T-helper 22 cell (primary cell): ENCODE data around the gene MED26.
"Not testable (repeated sequence)": the region's sequence is repeated elsewhere in the genome, so short reads cannot be mapped to it uniquely, and the experiment has no call there.

Experiments used
- DNase-seq: peaks from one replicate; pipeline ENCODE4 v3.0.0-alpha.2; 2020; ENCODE audit warnings: low read depth

The MED26 gene

DNA sequence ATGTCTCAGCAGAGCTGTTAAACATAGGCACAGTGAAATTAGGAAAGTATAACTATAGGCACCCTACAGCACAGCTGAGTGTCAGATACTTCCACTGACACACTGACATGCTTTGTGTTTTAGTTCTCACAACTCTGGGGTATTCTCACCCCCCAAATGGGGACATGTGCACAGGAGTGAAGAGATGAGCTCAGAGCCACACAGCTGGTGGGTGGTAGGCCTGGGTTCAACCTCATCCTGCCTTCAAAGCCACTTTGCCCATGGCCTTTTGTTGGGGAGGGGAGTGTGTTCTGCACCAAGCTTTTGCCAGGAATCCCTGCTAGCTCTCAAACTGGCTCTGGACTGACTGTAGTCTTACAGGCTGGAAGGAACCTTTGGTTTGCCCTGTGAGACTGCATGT is 54.1 kb downstream of the MED26 start:
- no peak for DNase-seq

DNA sequence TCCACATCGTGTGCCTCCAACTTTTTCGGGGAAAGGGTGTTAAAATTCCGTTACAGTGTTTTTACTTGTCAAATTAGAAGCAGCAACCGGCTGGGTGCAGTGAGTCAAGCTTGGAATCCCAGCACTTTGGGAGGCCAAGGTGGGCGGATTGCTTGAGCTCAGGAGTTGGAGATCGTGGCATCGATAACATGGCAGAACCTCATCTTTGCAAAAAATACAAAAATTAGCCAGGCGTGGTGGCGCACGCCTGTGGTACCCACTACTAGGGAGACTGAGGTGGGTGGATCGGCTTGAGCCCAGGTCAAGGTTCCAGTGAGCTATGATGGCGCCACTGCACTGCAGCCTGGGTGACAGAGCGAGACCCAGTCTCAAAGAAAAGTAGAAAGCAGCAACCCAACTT is 54.7 kb downstream of the MED26 start:
- DNase-seq, result no peak

DNA sequence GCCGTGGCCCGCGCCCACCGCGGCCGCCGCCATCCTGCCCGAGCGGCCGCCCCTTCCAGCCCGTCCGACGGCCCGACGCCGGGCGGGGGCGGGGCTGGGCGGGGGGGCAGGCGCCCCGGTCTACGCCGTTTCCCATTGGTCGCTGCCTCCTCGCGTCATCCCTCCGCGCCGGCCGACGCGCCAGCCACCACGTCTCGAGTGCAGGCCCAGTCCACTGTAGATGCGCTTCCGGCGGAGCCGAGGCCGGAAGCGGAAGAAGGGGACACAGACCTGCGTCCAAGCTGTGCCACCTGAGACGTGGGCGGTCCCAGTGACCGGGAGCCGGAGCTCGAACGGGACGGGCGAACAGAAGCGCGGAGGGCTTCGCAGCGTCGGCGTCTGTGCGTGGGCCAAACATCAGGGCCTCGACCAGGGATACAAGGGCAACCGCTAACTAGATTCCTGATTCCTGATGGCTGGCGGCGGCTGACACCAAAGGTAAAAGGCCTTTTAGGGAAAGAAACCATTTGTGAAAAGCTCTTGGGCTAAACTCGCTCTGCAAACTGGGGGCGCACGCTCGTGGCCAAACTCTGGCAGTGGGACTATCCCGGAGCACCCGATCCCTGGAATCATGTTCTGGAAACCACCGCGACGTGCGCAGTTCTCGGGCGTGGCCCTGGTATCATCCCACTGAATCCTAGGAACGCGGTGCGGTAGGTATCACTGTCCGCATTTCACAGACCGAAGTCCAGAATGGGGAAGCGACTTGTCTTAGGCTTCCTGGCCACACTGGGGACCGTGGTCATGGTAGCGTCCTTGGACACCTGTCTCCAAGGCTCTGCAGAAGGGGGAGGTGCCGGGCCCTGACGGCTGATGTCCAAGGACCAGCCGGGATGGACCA is 55.4 kb downstream of the MED26 start, which contains the start of gene SLC35E1:
Gene SLC35E1, minus strand, starts transcription at position 84 of the 880 bp plus-strand sequence. Its CDS starts 51 bp downstream, at position 33.
- peak; percentile 84 for DNase-seq

DNA sequence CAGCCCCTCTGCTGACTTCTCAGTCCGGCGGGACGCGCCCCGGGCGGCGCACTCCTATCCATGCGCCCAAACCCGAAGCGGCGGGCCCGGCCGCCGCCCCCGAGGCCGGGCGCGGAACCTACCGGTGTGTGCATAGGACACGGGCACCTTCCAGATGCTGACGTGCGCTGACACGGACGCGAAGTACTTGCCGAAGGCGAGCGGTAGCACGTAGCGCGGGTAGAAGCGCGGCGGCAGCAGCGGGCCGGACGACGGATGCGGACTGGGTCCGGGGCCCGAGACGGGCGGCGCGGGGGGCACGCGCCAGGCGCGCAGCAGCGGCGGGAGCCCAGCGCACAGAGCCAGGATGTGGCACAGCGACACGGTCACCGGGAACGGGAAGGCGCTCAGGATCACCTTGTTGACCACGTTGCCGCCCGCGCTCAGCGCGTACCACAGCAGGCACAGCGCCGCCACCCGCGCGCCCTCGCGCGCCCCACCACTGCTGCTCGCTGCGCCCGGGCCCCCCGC is 56.1 kb downstream of the MED26 start:
- DNase-seq, result peak; percentile 30

DNA sequence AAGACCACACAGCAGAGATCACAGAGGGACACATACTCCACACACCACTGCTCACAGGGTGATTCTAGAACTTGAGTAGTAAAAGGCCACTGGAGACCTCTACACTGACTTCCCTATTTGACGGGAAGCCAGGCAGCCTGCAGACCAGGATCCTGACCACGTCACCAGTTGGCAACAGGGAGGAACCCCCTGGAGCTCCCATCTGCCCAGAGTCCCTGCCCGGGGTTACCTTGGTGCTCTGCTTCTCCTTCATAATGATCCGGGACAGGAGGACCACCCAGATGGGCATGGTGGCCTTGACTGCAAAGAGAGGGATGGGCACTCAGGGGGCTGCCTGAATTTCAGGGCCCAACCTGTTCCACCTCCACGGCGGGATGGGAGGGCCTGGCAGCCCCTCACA is 56.7 kb downstream of the MED26 start:
- DNase-seq, result no peak

DNA sequence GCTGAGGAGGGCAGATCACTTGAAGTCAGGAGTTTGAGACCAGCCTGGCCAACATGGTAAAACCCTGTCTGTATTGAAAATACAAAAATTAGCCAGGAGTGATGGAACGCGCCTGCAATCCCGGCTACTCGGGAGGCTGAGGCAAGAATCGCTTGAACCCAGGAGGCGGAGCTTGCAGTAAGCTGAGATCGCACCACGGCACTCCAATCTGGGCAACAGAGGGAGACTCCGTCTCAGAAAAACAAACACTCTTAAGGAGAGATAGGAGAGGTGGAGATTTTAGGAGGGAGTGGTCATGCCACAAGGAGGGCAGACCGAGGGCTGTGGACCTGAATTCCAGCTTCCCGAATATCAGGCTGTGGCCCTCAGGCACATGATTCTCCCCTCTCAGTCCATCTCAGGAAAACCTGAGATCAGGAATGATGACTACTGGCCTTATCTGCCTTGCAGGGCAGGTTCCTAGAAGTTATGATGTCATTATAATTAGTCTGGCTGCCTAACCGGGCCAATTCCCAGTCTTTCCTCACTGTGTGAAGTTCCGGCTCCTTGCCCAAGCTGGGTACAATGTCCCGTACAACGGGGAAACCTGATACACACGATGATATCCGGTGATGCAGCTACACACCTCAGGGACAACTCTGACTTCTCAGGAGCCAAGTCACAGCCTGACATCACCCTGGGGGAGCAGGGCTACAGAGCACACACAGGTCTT is 58.2 kb downstream of the MED26 start:
- no peak for DNase-seq

DNA sequence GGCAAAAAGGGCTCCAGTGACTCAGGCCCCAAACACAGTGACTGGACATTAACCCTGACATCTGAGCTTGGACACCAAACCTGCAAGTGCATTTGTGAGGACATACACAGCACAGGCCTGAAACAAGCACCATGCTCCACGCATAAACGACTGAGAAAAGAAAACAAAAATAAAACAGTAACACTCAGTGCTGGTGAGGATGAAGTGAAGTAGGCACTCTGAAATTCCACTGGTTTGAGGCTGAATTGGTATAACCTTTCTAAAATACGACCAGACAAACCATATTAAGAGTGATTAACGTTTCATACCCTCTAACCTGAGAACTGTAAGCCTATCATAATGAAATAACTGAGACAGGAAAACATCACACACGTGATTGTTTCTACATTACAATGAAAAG is 61.3 kb downstream of the MED26 start:
- no peak for DNase-seq

DNA sequence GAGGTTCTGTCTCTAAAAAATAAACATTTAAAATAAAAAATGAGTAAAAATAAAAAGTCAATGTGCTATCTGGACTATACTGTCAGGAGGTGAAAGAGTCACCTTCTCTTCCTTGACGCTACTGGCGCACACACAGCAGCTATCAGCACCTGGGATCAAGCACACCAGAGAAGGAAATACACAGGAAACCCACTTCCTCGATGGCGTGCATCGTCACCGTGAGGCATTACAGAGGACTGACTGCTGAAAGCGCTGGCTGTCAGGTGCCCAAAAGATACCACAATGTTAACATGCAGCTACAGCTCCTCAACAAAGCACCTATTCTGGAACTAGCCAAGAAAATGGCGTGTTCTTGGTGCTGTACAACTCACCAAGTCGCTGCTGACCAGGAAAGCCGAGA is 61.8 kb downstream of the MED26 start:
- peak; percentile 88 for DNase-seq

DNA sequence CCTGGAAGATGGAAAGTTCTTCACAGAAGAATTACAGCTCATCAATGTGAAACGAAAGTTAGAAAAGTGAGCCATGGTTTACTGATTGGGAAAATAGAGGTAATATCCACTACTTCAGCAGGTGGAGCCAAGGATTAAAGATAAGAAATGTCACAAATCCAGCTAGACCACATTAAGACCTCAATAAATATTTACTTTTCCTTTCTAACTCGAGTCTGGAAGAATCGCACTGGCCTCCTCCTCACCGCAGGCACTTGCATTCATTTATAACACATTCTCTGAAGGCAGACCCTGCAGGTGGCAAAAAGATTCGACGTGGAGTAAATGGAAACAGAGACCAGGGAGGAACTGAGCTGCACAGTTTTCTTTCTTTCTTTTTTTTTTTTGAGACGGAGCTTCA is 63.2 kb downstream of the MED26 start:
- DNase-seq, result no peak

DNA sequence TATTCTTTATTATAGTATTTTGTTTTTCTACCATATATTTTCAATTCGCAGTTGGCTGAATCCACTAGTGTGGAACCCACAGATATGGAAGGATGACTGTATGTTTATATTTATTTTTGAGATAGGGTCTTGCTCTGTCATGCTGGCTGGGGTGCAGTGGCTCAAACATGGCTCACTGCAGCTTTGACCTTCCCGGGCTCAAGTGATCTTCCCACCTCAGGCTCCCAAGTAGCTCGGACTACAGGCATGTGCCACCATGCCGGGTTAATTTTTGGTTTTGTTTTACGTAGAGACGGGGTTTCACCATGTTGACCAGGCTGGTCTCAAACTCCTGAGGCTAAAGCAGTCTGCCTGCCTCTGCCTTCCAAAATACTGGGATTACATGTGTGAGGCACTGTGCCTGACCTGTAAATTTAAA is 65.4 kb downstream of the MED26 start:
- DNase-seq, result no peak

DNA sequence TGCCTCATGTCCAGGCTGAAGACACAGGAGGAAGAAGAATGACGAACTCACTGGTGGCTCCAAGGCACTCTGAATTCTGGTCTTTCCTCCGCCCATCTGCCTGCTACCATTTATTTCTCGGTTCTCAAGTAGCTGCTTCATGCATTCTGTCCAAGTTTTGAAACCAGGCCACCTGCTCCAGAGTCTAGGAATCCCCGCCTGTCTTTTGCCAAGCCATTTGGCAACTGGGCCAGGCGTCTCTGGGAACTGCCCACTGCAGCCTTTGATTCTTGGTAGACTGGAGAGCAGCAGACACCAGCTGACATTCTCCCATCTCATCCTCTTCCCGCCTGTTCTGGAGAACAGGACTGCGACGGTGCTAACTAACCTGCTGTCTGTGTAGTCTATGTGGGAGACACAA is 66.6 kb downstream of the MED26 start:
- DNase-seq, result no peak

DNA sequence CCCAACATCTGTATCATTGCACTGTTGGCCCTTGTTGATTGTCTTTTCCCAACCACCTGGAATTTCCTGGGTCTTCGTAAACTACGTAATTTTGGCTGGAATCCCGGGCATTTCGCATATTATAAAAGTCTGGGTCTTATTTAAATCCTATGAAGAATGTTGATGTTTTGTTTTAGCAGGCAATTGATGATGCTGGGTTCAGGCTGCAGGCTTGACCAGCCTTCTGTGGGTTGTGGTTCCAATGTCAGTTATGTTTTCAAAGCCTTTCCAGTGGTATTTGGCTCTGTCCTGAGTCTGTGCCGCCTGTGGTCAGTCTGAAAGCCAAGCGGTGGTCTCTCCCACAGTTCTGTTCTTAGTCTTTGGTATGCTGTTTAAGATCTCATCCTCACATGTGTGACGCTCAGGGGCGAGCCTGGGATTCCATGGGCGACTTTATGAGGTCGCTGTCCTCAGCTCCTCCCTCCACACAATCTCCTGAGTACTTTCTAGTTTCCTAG is 68.2 kb downstream of the MED26 start:
- DNase-seq, result no peak

DNA sequence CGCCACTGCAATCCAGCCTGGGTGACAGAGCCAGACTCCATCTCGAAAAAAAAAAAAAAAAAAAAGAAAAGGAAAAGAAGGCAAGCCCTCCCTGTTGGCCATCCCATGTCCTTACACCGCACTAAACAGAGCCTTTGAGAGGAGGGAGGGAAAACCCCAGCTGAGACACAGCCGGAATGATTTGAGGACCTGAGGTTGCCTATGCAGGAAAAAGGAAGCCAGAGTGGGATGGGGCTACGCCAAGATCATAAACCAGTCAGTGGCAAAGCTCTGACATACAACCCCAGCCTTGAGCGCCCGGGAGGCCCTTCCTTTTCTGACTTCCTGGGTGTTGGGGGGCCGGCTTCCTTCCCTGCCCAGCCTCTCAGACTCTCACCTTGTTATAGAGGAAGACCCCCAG is 73.2 kb downstream of the MED26 start:
- DNase-seq, result no peak

DNA sequence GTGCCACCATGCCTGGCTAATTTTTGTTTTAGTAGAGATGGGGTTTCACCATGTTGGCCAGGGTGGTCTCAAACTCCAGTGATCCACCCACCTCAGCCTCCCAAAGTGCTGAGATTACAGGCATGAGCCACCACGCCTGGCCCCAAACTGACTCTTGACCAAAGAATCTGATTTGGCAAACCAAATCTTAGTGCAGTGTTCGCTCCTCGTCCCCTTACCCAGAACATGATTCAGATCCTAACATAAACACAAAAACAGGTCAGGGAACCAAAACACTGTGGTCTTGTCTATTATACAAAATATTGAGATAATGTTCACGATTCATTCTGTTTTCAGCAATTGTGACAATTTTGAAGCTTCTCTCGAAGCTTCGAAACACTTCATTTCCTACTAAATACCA is 76.1 kb downstream of the MED26 start:
- DNase-seq, result not testable (repeated sequence)

DNA sequence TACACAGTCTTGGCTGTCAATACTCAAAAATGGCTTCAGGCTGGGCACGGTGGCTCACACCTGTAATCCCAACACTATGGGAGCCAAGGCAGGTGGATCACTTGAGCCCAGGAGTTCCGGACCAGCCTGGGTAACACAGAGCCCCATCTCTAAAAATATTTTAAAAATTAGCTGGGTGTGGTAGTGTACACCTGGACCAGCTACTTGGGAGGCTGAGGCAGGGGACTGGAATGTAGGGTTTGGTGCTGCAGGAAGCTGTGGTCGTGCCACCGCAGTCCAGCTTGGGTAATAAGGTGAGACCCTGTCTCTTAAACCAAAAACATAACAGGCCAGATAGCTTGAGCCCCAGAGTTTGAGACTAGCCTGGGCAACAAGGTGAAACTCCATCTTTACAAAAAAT is 79.0 kb downstream of the MED26 start:
- DNase-seq, result no peak

DNA sequence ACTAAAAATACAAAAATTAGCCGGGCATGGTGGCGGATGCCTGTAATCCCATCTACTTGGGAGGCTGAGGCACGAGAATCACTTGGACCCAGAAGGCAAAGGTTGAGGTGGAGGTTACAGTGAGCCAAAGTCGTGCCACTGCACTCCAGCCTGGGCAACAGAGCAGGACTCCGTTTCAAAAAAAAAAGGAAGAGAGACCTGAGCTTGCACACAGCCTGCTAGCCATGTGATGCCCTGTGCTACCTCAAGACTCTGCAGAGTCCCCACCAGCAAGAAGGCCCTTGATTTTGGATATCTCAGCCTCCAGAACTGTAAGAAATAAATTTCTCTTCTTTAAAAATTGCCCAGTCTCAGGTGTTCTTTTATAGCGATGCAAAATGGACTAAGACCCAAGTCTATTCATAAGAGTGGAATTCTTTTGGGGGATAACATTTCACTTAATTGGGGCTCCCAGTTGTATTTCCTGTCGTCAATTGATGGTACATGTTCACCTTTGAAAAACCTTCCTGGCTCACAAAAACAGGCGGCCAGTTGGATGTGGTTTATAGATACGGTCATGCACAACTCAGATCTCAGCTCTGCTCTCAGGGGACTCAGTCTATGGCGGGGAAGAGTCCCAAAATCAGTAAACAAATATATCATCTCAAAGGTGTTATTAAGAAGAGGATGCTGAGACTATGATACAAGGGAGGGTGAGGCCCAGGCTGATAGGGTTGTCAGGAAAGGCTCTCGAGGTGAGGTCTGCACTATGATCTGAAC is 83.4 kb downstream of the MED26 start:
- DNase-seq, result no peak

DNA sequence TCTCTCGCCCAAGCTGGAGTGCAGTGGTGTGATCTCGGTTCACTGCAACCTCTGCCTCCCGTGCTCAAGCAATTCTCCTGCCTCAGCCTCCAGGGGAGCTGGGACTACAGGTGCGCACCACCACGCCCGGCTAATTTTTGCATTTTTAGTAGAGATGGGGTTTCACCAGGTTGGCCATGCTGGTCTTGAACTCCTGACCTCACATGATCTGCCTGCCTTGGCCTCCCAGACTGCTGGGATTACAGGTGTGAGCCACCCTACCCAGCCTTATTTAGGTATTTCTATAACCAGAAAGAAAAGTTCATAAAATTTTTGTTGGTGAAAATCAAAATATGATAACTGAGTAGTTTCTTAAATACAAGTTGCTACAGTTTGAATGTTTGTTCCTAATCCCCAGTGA is 84.3 kb downstream of the MED26 start:
- not testable (repeated sequence) for DNase-seq

DNA sequence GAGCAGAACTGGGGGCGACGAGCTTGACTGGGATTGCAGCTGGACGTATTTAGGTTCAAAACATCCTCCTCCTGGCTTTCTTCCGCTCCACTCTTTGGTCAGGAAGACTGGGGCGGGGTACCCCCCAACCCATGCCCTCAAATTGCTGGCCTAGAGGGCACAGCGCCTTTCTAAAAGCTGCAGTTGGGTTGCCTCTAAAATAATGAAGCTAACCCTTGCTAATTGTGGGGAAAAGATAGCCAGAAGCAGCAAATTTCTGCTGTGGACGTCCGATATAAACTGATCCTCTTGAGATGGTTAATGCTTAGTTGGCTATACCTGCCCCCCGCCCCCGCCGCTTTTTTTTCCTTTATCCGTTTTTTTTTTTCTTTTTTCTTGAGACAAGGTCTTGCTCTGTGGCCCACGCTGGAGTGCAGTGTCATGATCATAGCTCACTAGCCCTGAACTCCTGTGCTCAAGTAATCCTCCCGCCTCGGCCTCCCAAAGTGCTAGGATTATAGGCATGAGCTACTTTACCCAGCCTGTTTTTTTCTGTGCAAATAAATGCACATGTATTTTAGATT is 85.0 kb downstream of the MED26 start:
- no peak for DNase-seq

DNA sequence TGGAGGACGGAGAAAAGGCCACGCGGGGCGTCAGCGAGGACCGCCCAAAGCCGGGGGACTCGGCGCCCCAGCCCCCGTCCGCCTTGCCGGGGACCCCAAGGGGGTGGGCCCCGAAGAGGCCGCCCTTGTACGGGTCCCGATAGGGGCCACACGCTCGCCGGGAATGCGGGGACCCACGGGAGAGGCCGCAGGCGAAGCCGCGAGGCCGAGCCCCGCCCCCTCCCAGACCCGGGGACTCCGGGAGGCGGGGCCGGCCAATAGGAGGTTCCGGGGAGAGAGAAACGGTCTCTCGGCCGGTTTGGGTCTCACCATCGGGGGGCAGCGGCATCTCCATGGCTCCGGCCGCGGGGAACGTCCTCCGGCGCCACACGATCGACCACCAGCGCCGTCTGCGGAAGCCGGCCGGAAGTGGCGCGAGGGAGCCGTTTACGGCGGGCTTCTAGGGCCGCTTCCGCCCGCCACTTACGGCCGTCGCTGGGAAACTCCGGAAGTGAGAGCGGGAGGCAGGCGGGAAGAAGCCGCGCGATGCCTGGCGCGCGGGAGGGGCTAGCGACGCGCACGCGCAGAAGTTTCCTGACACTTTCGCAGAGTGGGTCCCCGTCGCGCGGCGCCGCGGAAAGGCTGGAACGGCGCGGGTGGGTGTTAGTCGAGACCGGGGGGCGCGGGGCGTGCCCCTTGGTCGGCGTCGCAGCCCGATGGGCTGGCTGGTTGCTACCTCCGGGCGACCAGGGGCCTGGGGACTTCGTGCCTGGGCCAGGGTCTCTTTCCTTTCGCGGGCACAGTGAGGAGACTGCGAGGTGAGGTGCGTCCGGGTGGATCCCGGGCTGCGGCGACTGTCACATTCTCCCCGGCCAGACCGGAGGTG is 85.7 kb downstream of the MED26 start, which contains the start of gene CHERP:
Gene CHERP, minus strand, starts transcription at position 393 of the 865 bp plus-strand sequence. Its CDS starts 59 bp downstream, at position 334.
- peak; percentile 92 for DNase-seq

DNA sequence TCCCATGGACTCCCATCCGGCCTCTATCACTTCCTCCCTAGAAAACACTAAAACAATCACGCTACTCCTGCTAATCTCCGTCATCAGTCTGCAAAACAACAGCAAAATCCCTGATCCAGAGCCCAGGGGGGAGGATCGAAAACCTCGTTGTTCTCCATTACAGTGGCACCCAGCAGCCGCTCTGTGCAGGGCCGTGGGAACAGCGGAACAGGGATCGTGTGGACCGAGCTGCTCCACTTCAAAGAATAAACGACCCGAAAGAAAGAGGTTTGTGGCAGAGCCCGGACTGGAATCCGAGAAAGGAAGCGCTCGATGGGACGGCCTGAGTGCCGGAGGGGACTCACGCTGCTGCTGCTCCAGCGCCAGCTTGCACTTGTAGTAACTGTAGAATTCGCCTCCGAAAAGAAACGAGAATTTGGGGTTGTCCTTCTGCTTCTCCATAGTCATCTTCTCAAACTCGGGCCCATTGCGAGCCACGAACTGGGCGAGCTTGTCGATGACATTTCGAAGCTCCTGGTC is 86.4 kb downstream of the MED26 start:
- no peak for DNase-seq
